Parathyroid adenoma (tissue), 2 donors: ENCODE data around the gene SP100.
"Not testable (repeated sequence)": the region's sequence is repeated elsewhere in the genome, so short reads cannot be mapped to it uniquely, and the experiment has no call there.

Source experiments
- H2AFZ ChIP-seq: fragments of 300-600 bp; sonication (generic); one replicate; pipeline ENCODE4 v1.7.0; 2017; ENCODE audit warnings: antibody characterized with exemption, mild to moderate bottlenecking
- H3K27ac ChIP-seq: fragments of 300-600 bp; sonication (generic); one replicate; pipeline ENCODE4 v1.7.0; 2017
- H3K27me3 ChIP-seq: fragments of 300-600 bp; sonication (generic); one replicate; pipeline ENCODE4 v1.7.0; 2017; ENCODE audit warnings: low read length; ENCODE audit not compliant: control insufficient read depth, insufficient read depth
- H3K36me3 ChIP-seq: fragments of 300-600 bp; sonication (generic); one replicate; pipeline ENCODE4 v1.7.0; 2017; ENCODE audit warnings: low read length; ENCODE audit not compliant: control insufficient read depth, insufficient read depth
- H3K4me1 ChIP-seq: fragments of 300-600 bp; sonication (generic); one replicate; pipeline ENCODE4 v1.7.0; 2017; ENCODE audit warnings: control low read depth
- H3K4me2 ChIP-seq: fragments of 300-600 bp; sonication (generic); one replicate; pipeline ENCODE4 v1.7.0; 2017; ENCODE audit warnings: low read length
- H3K4me3 ChIP-seq: fragments of 300-600 bp; sonication (generic); one replicate; pipeline ENCODE4 v1.7.0; 2017; ENCODE audit warnings: low read depth, low read length
- H3K79me2 ChIP-seq: fragments of 300-600 bp; sonication (generic); one replicate; pipeline ENCODE4 v1.7.0; 2017; ENCODE audit warnings: control low read depth
- H3K9ac ChIP-seq: fragments of 300-600 bp; sonication (generic); one replicate; pipeline ENCODE4 v1.7.0; 2017; ENCODE audit warnings: mild to moderate bottlenecking
- H3K9me3 ChIP-seq: fragments of 300-600 bp; sonication (generic); one replicate; pipeline ENCODE4 v1.7.0; 2017; ENCODE audit warnings: low read length; ENCODE audit not compliant: control insufficient read depth
- TF ChIP-seq, protein P1 (sequence below): fragments of 300-600 bp; sonication (generic); IDR thresholded peaks from one replicate; pipeline ENCODE4 v1.7.0; 2017; ENCODE audit warnings: antibody characterized with exemption, mild to moderate bottlenecking
- donor health status: primary hyperparathyroidism.

Gene SP100

DNA sequence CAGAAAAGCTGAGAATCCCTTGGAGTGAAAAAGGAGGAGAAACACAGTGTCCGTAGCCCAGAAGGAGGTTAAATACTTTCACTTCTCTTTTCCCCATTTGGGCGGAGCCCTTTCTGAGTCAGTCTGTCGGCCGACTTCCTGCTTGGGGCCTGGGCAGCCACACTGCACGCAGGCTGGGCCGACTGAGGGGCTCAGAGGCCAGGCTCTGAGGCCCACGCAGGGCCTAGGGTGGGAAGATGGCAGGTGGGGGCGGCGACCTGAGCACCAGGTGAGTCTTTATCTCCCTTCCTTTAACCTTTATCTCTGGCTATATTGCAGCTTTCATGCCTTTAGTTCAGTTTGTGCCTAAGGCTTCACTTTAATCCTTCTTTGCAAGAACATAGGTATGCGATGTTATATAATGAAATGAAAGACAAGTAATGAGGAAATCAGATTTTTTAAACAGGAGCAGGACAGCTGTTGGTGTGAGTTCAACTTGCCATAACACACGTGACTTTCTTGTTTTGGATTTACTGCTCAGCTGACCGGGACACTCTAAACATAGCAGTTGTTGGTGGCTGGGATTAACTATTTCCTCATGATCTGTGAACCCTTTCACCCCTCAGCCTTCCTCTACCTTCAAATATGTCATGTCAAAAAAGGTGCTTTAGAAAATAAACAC, at the start of gene SP100:
Gene SP100, plus strand, starts transcription at position 141 of the 661 bp plus-strand sequence. Its CDS starts 96 bp downstream, at position 237.
- TF ChIP-seq, protein P1, sequence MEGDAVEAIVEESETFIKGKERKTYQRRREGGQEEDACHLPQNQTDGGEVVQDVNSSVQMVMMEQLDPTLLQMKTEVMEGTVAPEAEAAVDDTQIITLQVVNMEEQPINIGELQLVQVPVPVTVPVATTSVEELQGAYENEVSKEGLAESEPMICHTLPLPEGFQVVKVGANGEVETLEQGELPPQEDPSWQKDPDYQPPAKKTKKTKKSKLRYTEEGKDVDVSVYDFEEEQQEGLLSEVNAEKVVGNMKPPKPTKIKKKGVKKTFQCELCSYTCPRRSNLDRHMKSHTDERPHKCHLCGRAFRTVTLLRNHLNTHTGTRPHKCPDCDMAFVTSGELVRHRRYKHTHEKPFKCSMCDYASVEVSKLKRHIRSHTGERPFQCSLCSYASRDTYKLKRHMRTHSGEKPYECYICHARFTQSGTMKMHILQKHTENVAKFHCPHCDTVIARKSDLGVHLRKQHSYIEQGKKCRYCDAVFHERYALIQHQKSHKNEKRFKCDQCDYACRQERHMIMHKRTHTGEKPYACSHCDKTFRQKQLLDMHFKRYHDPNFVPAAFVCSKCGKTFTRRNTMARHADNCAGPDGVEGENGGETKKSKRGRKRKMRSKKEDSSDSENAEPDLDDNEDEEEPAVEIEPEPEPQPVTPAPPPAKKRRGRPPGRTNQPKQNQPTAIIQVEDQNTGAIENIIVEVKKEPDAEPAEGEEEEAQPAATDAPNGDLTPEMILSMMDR = no peak
- H3K9me3 ChIP-seq = no peaks in the 10 kb centered on the region
- no peaks in the 10 kb centered on the region for H3K36me3 ChIP-seq
- peak within 1 kb of the TSS; percentile 92 for H3K27ac ChIP-seq
- peaks cover 9% of the 10 kb centered on the region for H3K4me1 ChIP-seq
- peak within 1 kb of the TSS; percentile 61 for H3K4me3 ChIP-seq
- H2AFZ ChIP-seq = peak within 1 kb of the TSS; percentile 90
- H3K9ac ChIP-seq = peak within 1 kb of the TSS; percentile 73
- no peaks in the 10 kb centered on the region for H3K79me2 ChIP-seq
- peak within 1 kb of the TSS; percentile 77 for H3K4me2 ChIP-seq
- H3K27me3 ChIP-seq = no peaks in the 10 kb centered on the region

DNA sequence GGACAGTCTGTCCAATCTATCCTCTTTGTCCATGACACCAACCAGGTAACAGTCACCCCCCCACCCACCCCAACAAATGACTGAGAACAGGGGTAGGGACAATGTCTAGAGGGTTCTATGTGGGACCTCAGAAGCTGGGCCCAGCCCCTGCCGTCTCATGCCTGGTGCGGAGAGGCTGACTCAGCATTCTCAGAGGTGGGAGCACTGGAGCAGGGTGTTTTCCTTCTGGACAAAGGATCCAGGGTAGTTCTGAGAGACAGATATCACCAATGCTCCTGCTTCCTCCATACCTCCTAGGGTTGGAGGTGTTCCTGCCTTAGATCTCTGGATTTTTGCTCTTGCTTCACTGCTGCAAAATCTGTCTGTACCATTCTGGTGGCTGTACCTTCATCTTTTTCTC, 33.9 kb upstream of the SP100 start:
- TF ChIP-seq, protein P1 = no peak
- H3K4me2 ChIP-seq = no peak overlapping the region
- H3K36me3 ChIP-seq = no peaks in the 10 kb centered on the region
- no peak overlapping the region for H3K9ac ChIP-seq
- no peaks in the 10 kb centered on the region for H3K79me2 ChIP-seq
- no peaks in the 10 kb centered on the region for H3K4me1 ChIP-seq
- H3K27ac ChIP-seq = no peak overlapping the region
- no peak overlapping the region for H3K4me3 ChIP-seq
- H3K9me3 ChIP-seq = no peaks in the 10 kb centered on the region
- no peak overlapping the region for H2AFZ ChIP-seq
- H3K27me3 ChIP-seq = no peaks in the 10 kb centered on the region

DNA sequence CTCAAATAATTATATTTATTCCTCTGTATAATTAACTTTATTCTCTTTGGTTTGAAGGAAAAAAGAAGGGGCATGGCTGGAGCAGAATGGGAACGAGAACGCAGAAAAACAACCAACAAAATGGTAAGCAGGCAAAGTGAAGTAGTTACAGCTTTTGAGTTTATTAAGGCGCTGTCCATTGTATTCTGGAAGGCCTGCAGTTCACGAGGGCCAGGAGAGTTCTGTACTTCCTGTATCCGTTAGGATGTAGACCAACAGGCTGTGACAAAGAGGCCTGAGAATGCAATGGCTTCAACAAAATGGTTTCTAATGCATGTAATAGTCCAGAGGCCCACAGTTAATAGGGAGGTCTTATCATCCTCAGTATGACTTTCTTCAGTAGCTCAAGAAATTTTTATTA, 32.5 kb upstream of the SP100 start:
- Histone ChIP-seq H3K4me1 (no peaks in the 10 kb centered on the region), H3K9me3 (no peaks in the 10 kb centered on the region), H3K4me2 (no peak overlapping the region), H3K4me3 (no peak overlapping the region), H3K9ac (no peak overlapping the region), H3K27ac (no peak overlapping the region), H3K79me2 (no peaks in the 10 kb centered on the region), H3K27me3 (no peaks in the 10 kb centered on the region), H2AFZ (no peak overlapping the region), H3K36me3 (no peaks in the 10 kb centered on the region)
- TF ChIP-seq, protein P1 = no peak

DNA sequence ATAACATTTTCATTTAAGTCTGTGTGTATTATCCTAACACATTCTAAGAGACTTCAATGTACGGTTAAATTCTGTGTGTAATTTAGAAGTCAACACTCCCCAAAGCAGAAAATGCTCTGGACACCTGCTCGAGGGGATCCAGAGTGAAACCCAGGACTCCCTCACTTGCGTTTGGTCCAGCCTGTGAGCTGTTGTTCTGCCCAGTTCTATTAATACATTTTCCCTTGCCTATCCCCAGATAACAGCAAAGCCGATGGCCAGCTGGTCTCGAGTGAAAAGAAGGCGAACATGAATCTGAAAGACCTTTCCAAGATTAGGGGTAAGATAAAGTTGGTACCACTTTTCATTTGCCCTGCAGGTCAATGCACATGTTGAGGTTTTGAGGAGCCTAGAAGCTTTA, 31.0 kb upstream of the SP100 start:
- Histone ChIP-seq H2AFZ (no peak overlapping the region), H3K79me2 (no peaks in the 10 kb centered on the region), H3K4me2 (no peak overlapping the region), H3K27me3 (no peaks in the 10 kb centered on the region), H3K9ac (no peak overlapping the region), H3K9me3 (no peaks in the 10 kb centered on the region), H3K4me1 (no peaks in the 10 kb centered on the region), H3K27ac (no peak overlapping the region), H3K36me3 (no peaks in the 10 kb centered on the region), H3K4me3 (no peak overlapping the region)
- TF ChIP-seq, protein P1 = no peak

DNA sequence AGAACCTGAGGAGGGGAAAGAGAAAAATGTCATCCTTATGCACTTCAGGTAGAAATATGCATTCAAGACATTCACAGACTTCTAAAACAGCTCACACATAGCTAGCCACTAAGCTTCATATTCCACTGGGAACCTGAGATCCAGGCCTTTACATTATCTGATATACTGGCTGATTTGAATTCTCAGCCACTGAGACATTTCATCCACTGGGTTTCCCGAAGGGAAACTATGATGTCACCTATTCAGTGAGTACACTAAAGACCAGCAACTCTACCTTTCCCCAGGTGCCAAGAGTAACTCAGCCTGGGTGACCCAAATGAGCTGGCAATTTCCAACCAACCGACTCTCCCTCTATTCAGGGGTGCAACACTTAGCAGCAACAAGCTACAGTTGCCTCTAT, 21.7 kb upstream of the SP100 start:
- H3K4me3 ChIP-seq = no peak overlapping the region
- no peaks in the 10 kb centered on the region for H3K79me2 ChIP-seq
- H2AFZ ChIP-seq = no peak overlapping the region
- no peaks in the 10 kb centered on the region for H3K4me1 ChIP-seq
- no peak overlapping the region for H3K4me2 ChIP-seq
- no peak overlapping the region for H3K9ac ChIP-seq
- TF ChIP-seq, protein P1 = no peak
- no peak overlapping the region for H3K27ac ChIP-seq
- H3K9me3 ChIP-seq = no peaks in the 10 kb centered on the region
- no peaks in the 10 kb centered on the region for H3K27me3 ChIP-seq
- H3K36me3 ChIP-seq = no peaks in the 10 kb centered on the region

DNA sequence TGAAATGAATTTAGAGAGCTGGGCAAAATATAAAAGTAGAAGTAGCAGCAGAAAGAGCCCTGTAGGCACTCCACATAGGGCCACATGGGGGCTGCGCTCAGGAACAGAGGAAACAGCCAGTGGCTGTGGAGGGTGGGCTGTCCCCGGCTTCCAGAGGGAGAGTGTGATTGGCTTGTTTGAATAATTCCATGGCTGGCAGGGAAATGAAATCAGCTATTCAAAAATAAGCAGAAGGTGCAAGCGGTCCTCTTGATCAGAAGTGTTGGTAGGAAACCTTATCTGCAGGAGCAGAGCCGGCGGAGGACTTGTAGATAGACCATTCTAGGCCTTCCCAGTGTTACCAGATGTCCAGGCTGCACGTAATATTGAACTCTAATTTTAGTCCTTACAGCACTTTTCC, 17.3 kb upstream of the SP100 start:
- not testable (repeated sequence) for H3K9me3 ChIP-seq, H3K27me3 ChIP-seq, H3K4me3 ChIP-seq, H3K36me3 ChIP-seq, H3K79me2 ChIP-seq, H3K9ac ChIP-seq, H3K4me2 ChIP-seq, H2AFZ ChIP-seq, H3K4me1 ChIP-seq, H3K27ac ChIP-seq
